GM12801 (cell line): ENCODE data around the gene HES6.

Experiments
- CTCF ChIP-seq: IDR thresholded peaks from one replicate; pipeline ENCODE4 v1.5.1; 2011; ENCODE audit warnings: control low read depth; ENCODE audit not compliant: insufficient read length; ENCODE audit errors: extremely low read depth

HES6 gene

GRCh38 chr2:238254095-238254723 lies 14.4 kb upstream of the HES6 start:
- no peak for TF ChIP-seq CTCF

GRCh38 chr2:238252766-238253630 lies 13.2 kb upstream of the HES6 start:
- no peak for TF ChIP-seq CTCF

GRCh38 chr2:238251986-238252385 lies 12.1 kb upstream of the HES6 start:
- no peak for TF ChIP-seq CTCF

- TF ChIP-seq CTCF, result no peak
These were observed 11.5 kb upstream of the HES6 start for GRCh38 chr2:238251331-238251730.

- TF ChIP-seq CTCF, result no peak
These were observed 11.1 kb upstream of the HES6 start for GRCh38 chr2:238250896-238251295.

- no peak for TF ChIP-seq CTCF
These were observed 8.1 kb upstream of the HES6 start for GRCh38 chr2:238247841-238248453.

- TF ChIP-seq CTCF, result no peak
These were observed 7.4 kb upstream of the HES6 start for GRCh38 chr2:238247002-238247822.
